Midbrain (tissue), 1 donor: ENCODE data around the gene PPBP.
"Not testable (repeated sequence)": the region's sequence is repeated elsewhere in the genome, so short reads cannot be mapped to it uniquely, and the experiment has no call there.

Source experiments
- DNase-seq: peaks from one replicate; lab custom pipeline; 2025; lab: John Stamatoyannopoulos, UW

Gene PPBP

GRCh38 chr4:73992050-73992449, 4.1 kb upstream of the PPBP start:
- no peak for DNase-seq

- no peak for DNase-seq
Observed at GRCh38 chr4:73991742-73992000, 3.7 kb upstream of the PPBP start.

- no peak for DNase-seq
Observed at GRCh38 chr4:73990988-73991741, 3.2 kb upstream of the PPBP start.

GRCh38 chr4:73989928-73990327, 1.9 kb upstream of the PPBP start:
- no peak for DNase-seq

GRCh38 chr4:73989031-73989430, 1.0 kb upstream of the PPBP start:
- DNase-seq: no peak

GRCh38 chr4:73985528-73985852, 2.5 kb downstream of the PPBP start:
- DNase-seq: no peak

GRCh38 chr4:73984736-73985527, 3.1 kb downstream of the PPBP start:
- DNase-seq: no peak

GRCh38 chr4:73981175-73981574, 6.8 kb downstream of the PPBP start:
- not testable (repeated sequence) for DNase-seq

- no peak for DNase-seq
Observed at GRCh38 chr4:73979407-73979957, 8.5 kb downstream of the PPBP start.

GRCh38 chr4:73978886-73979285, 9.1 kb downstream of the PPBP start:
- no peak for DNase-seq

- DNase-seq: no peak
Observed at GRCh38 chr4:73976716-73977115, 11.3 kb downstream of the PPBP start.

GRCh38 chr4:73976217-73976616, 11.8 kb downstream of the PPBP start:
- no peak for DNase-seq

GRCh38 chr4:73974352-73974751, 13.6 kb downstream of the PPBP start:
- DNase-seq: no peak

GRCh38 chr4:73970945-73971344, 17.0 kb downstream of the PPBP start:
- no peak for DNase-seq

- no peak for DNase-seq
Observed at GRCh38 chr4:73970011-73970410, 18.0 kb downstream of the PPBP start.

GRCh38 chr4:73967866-73968265, 20.1 kb downstream of the PPBP start:
- DNase-seq: no peak

- no peak for DNase-seq
Observed at GRCh38 chr4:73964862-73965611, 23.0 kb downstream of the PPBP start.

GRCh38 chr4:73962724-73963123, 25.3 kb downstream of the PPBP start:
- DNase-seq: no peak

- not testable (repeated sequence) for DNase-seq
Observed at GRCh38 chr4:73959041-73959440, 28.9 kb downstream of the PPBP start.

GRCh38 chr4:73952352-73952751, 35.6 kb downstream of the PPBP start:
- DNase-seq: no peak

GRCh38 chr4:73950376-73950920, 37.5 kb downstream of the PPBP start:
- DNase-seq: not testable (repeated sequence)

- DNase-seq: no peak
Observed at GRCh38 chr4:73948990-73949706, 38.8 kb downstream of the PPBP start.
